ENCODE measurements around the gene MED9.

DNA sequence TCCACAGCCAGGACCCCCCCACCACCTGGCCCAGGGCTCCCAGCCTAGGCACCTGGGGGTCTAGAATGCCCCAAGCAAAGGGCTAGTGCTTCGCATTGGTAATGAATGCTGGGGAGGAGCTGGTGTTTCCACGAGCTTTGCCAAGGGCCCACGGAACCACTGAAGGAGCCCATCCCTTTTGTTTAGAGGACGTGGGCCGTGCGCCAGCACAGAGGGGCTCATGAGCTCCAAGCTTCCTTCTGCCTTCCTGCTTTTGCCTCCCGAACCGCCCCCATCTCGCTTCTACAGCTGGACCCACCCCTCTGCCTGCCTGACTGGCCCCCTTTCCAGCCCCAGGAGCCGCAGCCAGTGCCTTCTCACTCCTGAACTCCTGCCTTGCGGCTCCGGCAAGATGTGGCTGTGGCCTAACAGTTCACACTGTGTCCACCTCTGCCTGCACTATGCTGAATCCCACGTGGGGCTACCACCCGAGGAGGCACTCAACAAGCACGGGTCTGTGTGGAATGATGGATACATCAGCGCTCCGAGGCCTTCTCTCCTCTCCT, 51.2 kb downstream of the MED9 start:
- TF ChIP-seq, protein P1, sequence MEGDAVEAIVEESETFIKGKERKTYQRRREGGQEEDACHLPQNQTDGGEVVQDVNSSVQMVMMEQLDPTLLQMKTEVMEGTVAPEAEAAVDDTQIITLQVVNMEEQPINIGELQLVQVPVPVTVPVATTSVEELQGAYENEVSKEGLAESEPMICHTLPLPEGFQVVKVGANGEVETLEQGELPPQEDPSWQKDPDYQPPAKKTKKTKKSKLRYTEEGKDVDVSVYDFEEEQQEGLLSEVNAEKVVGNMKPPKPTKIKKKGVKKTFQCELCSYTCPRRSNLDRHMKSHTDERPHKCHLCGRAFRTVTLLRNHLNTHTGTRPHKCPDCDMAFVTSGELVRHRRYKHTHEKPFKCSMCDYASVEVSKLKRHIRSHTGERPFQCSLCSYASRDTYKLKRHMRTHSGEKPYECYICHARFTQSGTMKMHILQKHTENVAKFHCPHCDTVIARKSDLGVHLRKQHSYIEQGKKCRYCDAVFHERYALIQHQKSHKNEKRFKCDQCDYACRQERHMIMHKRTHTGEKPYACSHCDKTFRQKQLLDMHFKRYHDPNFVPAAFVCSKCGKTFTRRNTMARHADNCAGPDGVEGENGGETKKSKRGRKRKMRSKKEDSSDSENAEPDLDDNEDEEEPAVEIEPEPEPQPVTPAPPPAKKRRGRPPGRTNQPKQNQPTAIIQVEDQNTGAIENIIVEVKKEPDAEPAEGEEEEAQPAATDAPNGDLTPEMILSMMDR (IDR thresholded peaks at IDR 0.05): no peak
- TF ChIP-seq ZFX (IDR thresholded peaks at IDR 0.05; ENCODE audit: borderline replicate concordance): no peak
